ENCODE results near the gene PDE4B. TPM values are rescaled to one million over a fixed set of nuclear protein-coding genes. Genes with fewer than 3 reads are reported as not detected.

Gene PDE4B
- polyA plus RNA-seq, 1 donor from 2014 or later, result 135 TPM

- no peaks in the 10 kb centered on the region for H3F3A ChIP-seq (ENCODE audit: insufficient read depth, low read length, poor library complexity, severe bottlenecking)
- H3K9me3 ChIP-seq (ENCODE audit: low read length), result no peaks in the 10 kb centered on the region
- no peak overlapping the region for H3K4me2 ChIP-seq (ENCODE audit: low read length)
- no peaks in the 10 kb centered on the region for H3K9me2 ChIP-seq (ENCODE audit: insufficient read depth, low read length)
- H4K20me1 ChIP-seq (ENCODE audit: insufficient read depth), result no peaks in the 10 kb centered on the region
- no peaks in the 10 kb centered on the region for H3K36me3 ChIP-seq (ENCODE audit: insufficient read depth, low read length)
- H3K9ac ChIP-seq (ENCODE audit: low read length), result no peak overlapping the region
- no peak overlapping the region for H3K4me3 ChIP-seq (ENCODE audit: low read length)
- H3K27me3 ChIP-seq (ENCODE audit: insufficient read depth, low read depth, low read length), result no peaks in the 10 kb centered on the region
- TF ChIP-seq REST (IDR thresholded peaks at IDR 0.05; ENCODE audit: borderline replicate concordance), result no peak
- TF ChIP-seq SMC3 (conservative IDR thresholded peaks at IDR 0.05; ENCODE audit: poor library complexity), result no peak
- no peak for TF ChIP-seq MXI1 (conservative IDR thresholded peaks at IDR 0.05; ENCODE audit: poor library complexity, severe bottlenecking)
- TF ChIP-seq POLR2AphosphoS5 (IDR thresholded peaks at IDR 0.05), result no peak
- TF ChIP-seq EZH2 (IDR thresholded peaks at IDR 0.05; ENCODE audit: borderline replicate concordance, insufficient read depth, low read length, poor library complexity, severe bottlenecking), result no peak
- TF ChIP-seq EP300 (conservative IDR thresholded peaks at IDR 0.05; ENCODE audit: poor library complexity, severe bottlenecking), result no peak
- no peak for TF ChIP-seq CTCF (IDR thresholded peaks at IDR 0.05; ENCODE audit: poor library complexity, severe bottlenecking)
- no peak for TF ChIP-seq RAD21 (conservative IDR thresholded peaks at IDR 0.05)
- no peak for TF ChIP-seq TAF1 (IDR thresholded peaks at IDR 0.05; ENCODE audit: low read depth)
- H3K79me2 ChIP-seq (replicated peaks; ENCODE audit: insufficient read depth, low read length), result no peaks in the 10 kb centered on the region
- no peak overlapping the region for H2AFZ ChIP-seq (ENCODE audit: low read depth, low read length)
- no peak overlapping the region for H3K27ac ChIP-seq (ENCODE audit: low read length)
Measured at GRCh38 chr1:65773391-65774123, 19.1 kb upstream of the PDE4B start.

GRCh38 chr1:65788762-65789161, 3.9 kb upstream of the PDE4B start:
- H3K27me3 ChIP-seq (ENCODE audit: insufficient read depth, low read depth, low read length), result peaks cover 7% of the 10 kb centered on the region
- H3K4me2 ChIP-seq (ENCODE audit: low read length), result no peak overlapping the region
- TF ChIP-seq EZH2 (IDR thresholded peaks at IDR 0.05; ENCODE audit: borderline replicate concordance, insufficient read depth, low read length, poor library complexity, severe bottlenecking) (no peak), TAF1 (IDR thresholded peaks at IDR 0.05; ENCODE audit: low read depth) (no peak), MXI1 (conservative IDR thresholded peaks at IDR 0.05; ENCODE audit: poor library complexity, severe bottlenecking) (no peak), POLR2AphosphoS5 (IDR thresholded peaks at IDR 0.05) (no peak)
- H3K9ac ChIP-seq (ENCODE audit: low read length), result no peak overlapping the region
- H3K27ac ChIP-seq (ENCODE audit: low read length), result no peak overlapping the region
- H3K36me3 ChIP-seq (ENCODE audit: insufficient read depth, low read length), result no peaks in the 10 kb centered on the region
- H3K4me3 ChIP-seq (ENCODE audit: low read length), result no peak overlapping the region
- no peaks in the 10 kb centered on the region for H3F3A ChIP-seq (ENCODE audit: insufficient read depth, low read length, poor library complexity, severe bottlenecking)
- no peaks in the 10 kb centered on the region for H3K9me3 ChIP-seq (ENCODE audit: low read length)
- H2AFZ ChIP-seq (ENCODE audit: low read depth, low read length), result no peak overlapping the region
- no peaks in the 10 kb centered on the region for H3K9me2 ChIP-seq (ENCODE audit: insufficient read depth, low read length)
- no peaks in the 10 kb centered on the region for H4K20me1 ChIP-seq (ENCODE audit: insufficient read depth)
- H3K79me2 ChIP-seq (replicated peaks; ENCODE audit: insufficient read depth, low read length), result no peaks in the 10 kb centered on the region

Measured in neural cell (in vitro differentiated cells).